Fibroblast of skin of right quadriceps (primary cell): ENCODE data around the gene RAB28.
A peak's percentile ranks its signal among the peaks of the same experiment; 100 is the strongest.
"Not testable (repeated sequence)": the region's sequence is repeated elsewhere in the genome, so short reads cannot be mapped to it uniquely, and the experiment has no call there.

Experiments used
- DNase-seq: peaks from one replicate; pipeline ENCODE4 v3.0.0-alpha.2; 2013

Gene RAB28

DNA sequence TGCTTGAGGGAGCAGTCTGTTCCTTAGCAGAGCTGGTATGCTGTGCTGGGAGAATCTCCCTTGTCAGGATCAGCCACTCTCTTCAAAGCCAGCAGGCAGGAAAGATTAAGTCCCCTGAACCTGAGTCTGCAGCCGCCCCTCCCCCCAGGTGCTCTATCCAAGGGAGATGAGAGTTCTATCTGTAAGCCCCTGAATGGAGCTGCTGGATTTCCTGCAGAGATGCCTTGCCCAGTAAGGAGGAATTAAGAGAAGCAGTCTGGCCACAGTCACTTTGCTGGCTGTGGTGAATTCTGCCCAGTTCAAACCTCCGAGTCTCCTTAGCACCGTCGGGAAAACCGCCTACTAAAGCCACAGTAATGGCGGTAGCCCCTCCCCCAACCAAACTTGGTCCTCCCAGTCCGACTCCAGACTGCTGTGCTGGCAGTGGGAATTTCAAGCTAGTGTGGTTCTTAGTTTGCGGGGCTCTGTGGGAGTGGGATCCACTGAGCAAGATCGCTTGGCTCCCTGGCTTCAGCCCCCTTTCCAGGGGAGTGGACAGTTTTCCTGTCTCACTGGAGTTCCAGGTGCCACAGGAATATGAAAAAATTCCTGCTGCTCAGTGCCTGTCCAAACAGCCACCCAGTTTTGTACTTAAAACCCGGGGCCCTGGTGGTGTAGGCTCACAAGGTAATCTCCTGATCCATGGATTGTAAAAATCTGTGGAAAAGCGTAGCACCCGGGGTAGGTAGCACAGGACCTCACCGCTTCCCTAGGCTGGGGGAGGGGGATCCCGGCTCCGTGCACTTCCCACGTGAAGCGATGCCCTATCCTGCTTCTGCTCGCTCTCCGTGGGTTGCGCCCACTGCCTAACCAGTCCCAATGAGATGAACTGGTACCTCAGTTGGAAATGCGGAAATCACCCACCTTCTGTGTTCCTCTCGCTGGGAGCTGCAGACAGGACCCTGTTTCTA is 38.0 kb downstream of the RAB28 start:
- no peak for DNase-seq

- DNase-seq, result no peak
Observed at GRCh38 chr4:13441506-13441905, 42.6 kb downstream of the RAB28 start.

DNA sequence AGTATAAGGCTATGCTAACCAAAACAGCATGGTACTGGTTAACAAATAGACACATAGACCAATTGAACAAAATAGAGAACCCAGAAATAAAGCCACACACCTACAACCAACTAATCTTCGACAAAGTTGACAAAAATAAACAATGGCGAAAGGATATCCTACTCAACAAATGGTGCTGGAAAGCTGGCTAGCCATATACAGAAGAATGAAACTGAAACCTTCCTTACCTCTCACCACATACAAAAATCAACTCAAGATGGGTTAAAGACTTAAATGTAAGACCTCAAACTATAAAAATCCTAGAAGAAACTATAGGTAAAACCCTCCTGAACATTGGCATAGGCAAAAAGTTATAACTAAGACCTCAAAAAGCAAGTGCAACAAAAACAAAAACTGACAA is 47.2 kb downstream of the RAB28 start:
- DNase-seq, result no peak

- no peak for DNase-seq
Observed at GRCh38 chr4:13432453-13432852, 51.7 kb downstream of the RAB28 start.

DNA sequence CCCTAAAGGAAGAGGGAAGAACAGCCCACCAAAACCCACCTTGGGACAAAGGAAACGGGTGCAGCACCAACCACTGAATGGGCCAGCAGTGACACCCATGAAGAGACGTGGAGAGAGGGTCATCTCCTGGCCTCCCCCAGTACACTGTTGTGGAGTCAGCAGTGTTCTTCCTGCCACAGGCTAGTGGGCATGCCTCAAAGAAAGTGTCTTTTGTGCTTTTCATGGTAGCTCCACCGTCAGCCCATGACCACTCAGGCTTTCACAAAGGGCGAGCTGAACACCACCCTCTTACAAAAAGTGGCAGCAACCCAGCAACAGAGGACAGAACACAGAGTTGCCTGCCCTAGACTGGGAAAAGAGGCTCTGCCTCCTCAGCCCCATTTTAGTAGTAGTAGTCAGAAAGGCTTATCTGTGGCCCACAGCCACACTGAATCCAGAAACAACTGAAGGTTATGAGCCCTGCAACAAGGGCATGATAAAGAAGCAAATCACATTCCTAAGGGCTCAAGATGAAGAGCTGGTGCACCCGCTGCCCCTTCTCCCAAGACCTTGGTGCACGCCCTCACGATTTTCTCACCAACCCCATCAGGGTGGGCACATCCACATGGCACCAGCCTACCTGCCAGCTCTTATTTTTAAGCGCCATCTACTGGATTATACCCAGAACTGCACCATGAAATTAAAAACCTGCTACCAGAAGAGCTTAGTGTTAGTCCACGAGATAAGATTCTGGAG is 53.1 kb downstream of the RAB28 start:
- no peak for DNase-seq

- no peak for DNase-seq
Observed at GRCh38 chr4:13427599-13428325, 56.4 kb downstream of the RAB28 start.

DNA sequence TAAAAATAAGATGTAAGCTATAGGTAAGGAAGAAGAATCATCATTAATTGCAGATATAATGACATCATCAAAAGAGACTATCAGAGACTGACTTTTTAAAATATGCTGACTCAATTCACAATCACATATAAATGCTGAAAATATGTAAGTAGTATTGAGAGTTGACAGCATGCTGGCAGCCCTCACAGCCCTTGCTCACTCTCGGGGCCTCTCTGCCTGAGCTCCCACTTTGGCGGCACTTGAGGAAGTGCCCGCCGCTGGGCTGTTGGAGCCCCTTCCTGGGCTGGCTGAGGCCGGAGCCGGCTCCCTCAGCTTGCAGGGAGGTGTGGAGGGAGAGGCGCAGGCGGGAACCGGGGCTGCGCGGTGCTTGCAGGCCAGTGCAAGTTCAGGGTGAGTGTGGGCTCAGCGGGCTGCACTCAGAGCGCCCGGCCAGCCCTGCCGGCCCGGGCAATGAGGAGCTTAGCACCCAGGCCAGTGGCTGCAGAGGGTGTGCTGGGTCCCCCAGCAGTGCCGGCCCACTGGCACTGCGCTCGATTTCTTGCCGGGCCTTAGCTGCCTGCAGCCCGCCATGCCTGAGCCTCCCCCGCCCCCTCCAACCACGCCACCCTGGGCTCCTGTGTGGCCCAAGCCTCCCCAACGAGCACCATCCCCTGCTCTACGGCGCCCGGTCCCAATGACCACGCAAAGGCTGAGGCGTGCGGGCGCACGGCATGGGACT is 68.9 kb downstream of the RAB28 start:
- no peak for DNase-seq

- no peak for DNase-seq
Observed at GRCh38 chr4:13413729-13414437, 70.3 kb downstream of the RAB28 start.

DNA sequence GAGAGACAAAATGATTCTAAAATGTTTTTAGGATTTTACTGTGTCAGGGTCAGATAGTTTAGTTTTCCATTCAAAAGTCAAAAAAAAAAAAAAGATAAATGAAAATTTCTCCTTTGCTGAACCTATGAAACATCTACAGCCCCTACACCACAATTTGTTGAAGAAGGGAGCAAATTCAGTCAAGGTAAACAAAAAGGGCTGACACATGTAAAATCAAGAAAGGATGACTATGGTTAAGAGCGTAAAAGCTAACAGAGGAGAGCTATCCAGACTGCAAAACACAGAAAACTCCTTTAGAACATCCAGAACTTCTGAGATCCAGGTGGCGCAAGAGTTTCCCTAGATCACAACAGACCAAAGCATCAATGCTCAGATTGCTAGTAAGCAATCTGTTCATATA is 72.2 kb downstream of the RAB28 start:
- DNase-seq, result no peak

- no peak for DNase-seq
Observed at GRCh38 chr4:13409324-13409723, 74.8 kb downstream of the RAB28 start.

- DNase-seq, result not testable (repeated sequence)
Observed at GRCh38 chr4:13406156-13406555, 78.0 kb downstream of the RAB28 start.

GRCh38 chr4:13403833-13404232 is 80.3 kb downstream of the RAB28 start:
- DNase-seq, result no peak

GRCh38 chr4:13403326-13403725 is 80.8 kb downstream of the RAB28 start:
- no peak for DNase-seq

- DNase-seq, result peak; percentile 7
Observed at GRCh38 chr4:13399257-13399656, 84.9 kb downstream of the RAB28 start.

DNA sequence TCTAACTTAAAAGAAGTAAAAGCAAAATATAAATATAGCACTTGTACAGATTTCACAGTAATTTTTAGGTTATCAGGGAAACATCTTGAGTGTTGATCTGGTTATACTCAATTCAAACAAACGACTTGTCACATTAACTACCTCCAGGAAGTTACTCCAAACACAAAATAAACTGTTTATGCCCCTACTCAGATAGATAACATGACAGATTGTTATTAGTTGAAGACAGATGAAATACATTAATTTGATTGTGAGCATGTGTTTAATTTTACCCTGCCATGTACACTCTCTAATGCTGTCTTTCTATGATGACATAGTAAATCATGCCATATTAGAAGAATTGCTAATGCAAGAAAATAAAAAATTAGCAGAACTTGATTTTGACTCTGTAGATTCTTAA is 88.0 kb downstream of the RAB28 start:
- no peak for DNase-seq

DNA sequence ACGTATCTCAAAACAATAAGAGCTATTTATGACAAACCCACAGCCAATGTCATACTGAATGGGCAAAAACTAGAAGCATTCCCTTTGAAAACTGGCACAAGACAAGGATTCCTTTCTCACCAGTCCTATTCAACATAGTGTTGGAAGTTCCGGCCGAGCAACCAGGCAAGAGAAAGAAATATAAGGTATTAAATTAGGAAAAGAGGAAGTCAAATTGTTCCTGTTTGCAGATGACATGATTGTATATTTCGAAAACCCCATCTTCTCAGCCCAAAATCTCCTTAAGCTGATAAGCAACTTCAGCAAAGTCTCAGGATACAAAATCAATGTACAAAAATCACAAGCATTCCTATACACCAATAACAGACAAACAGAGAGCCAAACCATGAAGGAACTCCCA is 94.2 kb downstream of the RAB28 start:
- not testable (repeated sequence) for DNase-seq

DNA sequence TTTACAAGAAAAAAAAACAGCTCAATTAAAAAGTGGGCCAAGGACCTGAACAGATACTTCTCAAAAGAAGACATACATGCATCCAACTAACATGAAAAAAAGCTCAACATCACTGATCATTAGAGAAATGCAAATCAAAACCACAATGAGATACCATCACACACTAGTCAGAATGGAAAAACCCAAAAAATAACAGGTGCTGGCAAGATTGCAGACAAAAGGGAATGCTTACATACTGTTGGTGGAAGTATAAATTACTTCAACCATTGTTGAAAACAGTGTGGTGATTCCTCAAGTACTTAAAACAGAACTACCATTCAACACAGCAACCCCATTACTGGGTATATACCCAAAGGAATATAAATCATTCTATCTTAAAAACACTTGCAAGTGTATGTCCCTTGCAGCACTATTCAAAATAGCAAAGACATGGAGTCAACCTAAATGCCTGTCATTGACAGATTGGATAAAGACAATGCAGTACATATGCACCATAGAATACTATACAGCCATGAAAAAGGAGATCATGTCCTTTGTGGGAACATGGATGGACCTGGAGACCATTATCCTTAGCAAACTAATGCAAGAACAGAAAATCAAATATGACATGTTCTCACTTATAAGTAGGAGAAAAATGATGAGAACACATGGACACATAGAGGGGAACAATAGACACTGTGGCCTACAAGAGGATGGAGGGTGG is 97.6 kb downstream of the RAB28 start:
- no peak for DNase-seq

GRCh38 chr4:13384055-13384454 is 100.1 kb downstream of the RAB28 start:
- no peak for DNase-seq

GRCh38 chr4:13378973-13379759 is 105.0 kb downstream of the RAB28 start:
- no peak for DNase-seq

GRCh38 chr4:13371048-13371447 is 113.1 kb downstream of the RAB28 start:
- DNase-seq, result no peak

DNA sequence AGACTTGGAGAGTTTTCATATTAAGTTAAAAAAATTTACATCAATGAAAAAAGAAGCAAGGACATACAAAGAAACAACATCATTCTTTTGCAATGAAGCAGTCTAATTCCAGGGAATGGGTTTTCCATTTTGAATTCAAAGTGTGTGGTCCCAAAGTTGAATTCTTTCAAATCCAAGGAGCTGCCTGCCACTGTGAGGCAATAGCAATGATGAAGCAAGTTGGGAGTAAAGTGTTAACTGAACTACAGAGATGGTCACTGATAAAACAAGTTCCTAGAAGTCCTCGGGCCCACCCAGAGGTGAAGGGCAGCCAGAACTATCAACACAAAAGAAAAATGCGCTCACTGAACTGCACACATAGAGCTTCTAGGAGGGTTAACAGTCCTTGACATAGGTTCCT is 115.9 kb downstream of the RAB28 start:
- peak; percentile 12 for DNase-seq
